ENCODE data around the gene GFRA3. TPM values are rescaled to one million over a fixed set of nuclear protein-coding genes. Genes with fewer than 3 reads are reported as not detected.

The GFRA3 gene
- total RNA-seq, 1 donor from 2014 or later: not detected

DNA sequence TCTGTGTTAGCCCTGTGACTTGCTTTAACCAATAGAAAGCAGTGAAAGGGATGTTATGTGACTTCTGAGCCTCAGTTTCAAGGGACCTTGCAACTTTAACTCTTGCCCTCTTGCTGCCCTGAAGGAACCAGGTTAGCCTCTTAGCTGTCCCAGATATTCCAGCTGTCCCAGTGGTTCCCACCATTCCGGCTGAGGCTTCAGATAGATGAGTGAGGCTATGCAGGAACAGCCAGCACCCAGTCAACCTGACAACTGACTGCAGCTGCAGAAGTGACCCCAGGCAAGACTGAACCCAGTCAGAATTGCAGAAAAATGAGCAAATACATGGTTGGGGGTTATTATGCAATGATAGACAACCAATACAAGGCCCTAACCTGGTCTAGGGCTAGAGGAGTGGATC is 50.9 kb downstream of the GFRA3 start:
- no peaks in the 10 kb centered on the region for H3K9me3 Mint-ChIP-seq (ENCODE audit: unreplicated experiment)
- no peaks in the 10 kb centered on the region for H3K36me3 Mint-ChIP-seq (ENCODE audit: unreplicated experiment)
- H3K27ac Mint-ChIP-seq (ENCODE audit: unreplicated experiment): no peak overlapping the region
- H3K4me1 Mint-ChIP-seq (ENCODE audit: unreplicated experiment): peaks cover 4% of the 10 kb centered on the region
- peaks cover 3% of the 10 kb centered on the region for H3K27me3 Mint-ChIP-seq (ENCODE audit: unreplicated experiment)
- no peak for DNase-seq (ENCODE audit: extremely low spot score, unreplicated experiment)
- no peak for TF ChIP-seq CTCF (IDR thresholded peaks at IDR 0.05)
- H3K4me3 Mint-ChIP-seq (ENCODE audit: unreplicated experiment): no peak overlapping the region

- Mint-ChIP-seq H3K4me1 (ENCODE audit: unreplicated experiment) (peaks cover 16% of the 10 kb centered on the region), H3K27ac (ENCODE audit: unreplicated experiment) (no peak overlapping the region), H3K36me3 (ENCODE audit: unreplicated experiment) (no peaks in the 10 kb centered on the region)
Measured at GRCh38 chr5:138216799-138217198, 57.6 kb downstream of the GFRA3 start.

GRCh38 chr5:138213161-138214029 is 61.0 kb downstream of the GFRA3 start, which contains the start of gene CDC23:
Gene CDC23, minus strand, starts transcription at chr5:138213323. Its CDS starts 11 bp downstream, at chr5:138213312.
- DNase-seq (ENCODE audit: extremely low spot score, unreplicated experiment): peak; percentile 96
- Mint-ChIP-seq H3K4me1 (ENCODE audit: unreplicated experiment) (peaks cover 20% of the 10 kb centered on the region), H3K9me3 (ENCODE audit: unreplicated experiment) (no peaks in the 10 kb centered on the region), H3K27me3 (ENCODE audit: unreplicated experiment) (no peaks in the 10 kb centered on the region), H3K27ac (ENCODE audit: unreplicated experiment) (peak within 1 kb of the TSS; percentile 98), H3K36me3 (ENCODE audit: unreplicated experiment) (peaks cover under 1% of the 10 kb centered on the region), H3K4me3 (ENCODE audit: unreplicated experiment) (peak within 1 kb of the TSS; percentile 100)
- TF ChIP-seq CTCF (IDR thresholded peaks at IDR 0.05): no peak

More at GRCh38 chr5:138216799-138217198, 57.6 kb downstream of the GFRA3 start:
- no peaks in the 10 kb centered on the region for H3K9me3 Mint-ChIP-seq (ENCODE audit: unreplicated experiment)
- no peak for TF ChIP-seq CTCF (IDR thresholded peaks at IDR 0.05)
- no peak overlapping the region for H3K4me3 Mint-ChIP-seq (ENCODE audit: unreplicated experiment)
- no peak for DNase-seq (ENCODE audit: extremely low spot score, unreplicated experiment)
- H3K27me3 Mint-ChIP-seq (ENCODE audit: unreplicated experiment): peaks cover 3% of the 10 kb centered on the region

DNA sequence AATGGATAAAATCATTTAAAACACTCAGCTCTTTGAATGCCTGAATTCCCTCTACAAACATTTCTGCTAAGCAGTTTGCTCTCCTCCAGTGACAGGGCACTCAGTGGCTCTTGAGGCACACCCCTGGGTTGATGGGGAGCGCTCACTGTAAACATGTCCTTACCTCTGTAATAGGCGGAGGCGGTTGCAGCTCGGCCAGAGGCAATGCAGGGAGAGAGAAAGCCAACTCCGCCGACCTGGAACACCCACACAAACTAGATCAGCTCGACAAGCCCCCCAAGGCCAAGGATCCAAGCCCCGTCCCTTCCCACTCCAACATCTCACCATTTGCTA is 61.6 kb downstream of the GFRA3 start:
- Mint-ChIP-seq H3K4me1 (ENCODE audit: unreplicated experiment) (peaks cover 20% of the 10 kb centered on the region), H3K36me3 (ENCODE audit: unreplicated experiment) (peaks cover 4% of the 10 kb centered on the region), H3K4me3 (ENCODE audit: unreplicated experiment) (peak overlapping the region; percentile 100), H3K9me3 (ENCODE audit: unreplicated experiment) (no peaks in the 10 kb centered on the region), H3K27me3 (ENCODE audit: unreplicated experiment) (no peaks in the 10 kb centered on the region), H3K27ac (ENCODE audit: unreplicated experiment) (peak overlapping the region; percentile 98)
- DNase-seq (ENCODE audit: extremely low spot score, unreplicated experiment): no peak
- no peak for TF ChIP-seq CTCF (IDR thresholded peaks at IDR 0.05)

DNA sequence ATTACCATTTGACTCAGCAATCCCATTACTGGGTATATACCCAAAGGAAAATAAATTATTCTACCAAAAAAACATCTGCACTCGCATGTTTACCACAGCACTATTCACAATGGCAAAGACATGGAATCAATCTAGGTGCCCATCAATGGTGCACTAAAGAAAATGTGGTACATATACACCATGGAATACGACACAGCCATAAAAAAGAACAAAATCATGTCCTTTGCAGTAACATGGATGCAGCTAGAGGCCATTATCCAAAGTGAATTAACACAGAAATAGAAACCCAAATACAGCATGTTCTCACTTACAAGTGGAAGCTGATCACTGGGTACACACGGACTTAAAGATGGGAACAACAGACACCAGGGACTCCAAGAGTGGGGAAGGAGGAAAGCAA is 63.4 kb downstream of the GFRA3 start:
- peaks cover 20% of the 10 kb centered on the region for H3K4me1 Mint-ChIP-seq (ENCODE audit: unreplicated experiment)
- no peaks in the 10 kb centered on the region for H3K9me3 Mint-ChIP-seq (ENCODE audit: unreplicated experiment)
- DNase-seq (ENCODE audit: extremely low spot score, unreplicated experiment): no peak
- TF ChIP-seq CTCF (IDR thresholded peaks at IDR 0.05): no peak
- H3K27me3 Mint-ChIP-seq (ENCODE audit: unreplicated experiment): no peaks in the 10 kb centered on the region
- no peak overlapping the region for H3K27ac Mint-ChIP-seq (ENCODE audit: unreplicated experiment)
- peaks cover 4% of the 10 kb centered on the region for H3K36me3 Mint-ChIP-seq (ENCODE audit: unreplicated experiment)
- no peak overlapping the region for H3K4me3 Mint-ChIP-seq (ENCODE audit: unreplicated experiment)

All from osteocyte (in vitro differentiated cells).